ENCODE data around the gene TSPAN19.
"Not testable (repeated sequence)": the region's sequence is repeated elsewhere in the genome, so short reads cannot be mapped to it uniquely, and the experiment has no call there.

TSPAN19 gene

GRCh38 chr12:85036234-85036707 is at the start of gene TSPAN19, which contains the start of gene LRRIQ1:
TSS of gene TSPAN19 (minus strand) at chr12:85036277. CDS start at chr12:85029946, 6,331 bp downstream.
TSS of gene LRRIQ1 (plus strand) at chr12:85036351. CDS start at chr12:85038177, 1,826 bp downstream.
- DNase-seq, result no peak

DNA sequence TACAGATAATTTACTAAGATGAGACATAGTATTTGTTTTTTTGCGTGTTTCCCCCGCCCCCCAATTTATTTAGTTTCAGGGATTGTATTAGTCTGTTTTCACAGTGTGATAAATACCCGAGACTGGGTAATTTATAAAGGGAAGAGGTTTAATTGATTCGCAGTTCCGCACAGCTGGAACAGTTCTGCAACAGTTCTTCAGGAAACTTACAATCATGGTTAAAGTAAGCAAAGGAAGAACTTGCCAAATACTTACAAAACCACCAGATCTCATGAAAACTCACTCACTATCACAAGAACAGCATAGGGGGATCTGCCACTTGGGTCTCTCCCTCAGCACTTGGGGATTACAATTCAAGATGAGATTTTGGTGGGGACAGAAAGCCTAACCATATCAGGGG is 49.0 kb upstream of the TSPAN19 start:
- DNase-seq, result no peak

DNA sequence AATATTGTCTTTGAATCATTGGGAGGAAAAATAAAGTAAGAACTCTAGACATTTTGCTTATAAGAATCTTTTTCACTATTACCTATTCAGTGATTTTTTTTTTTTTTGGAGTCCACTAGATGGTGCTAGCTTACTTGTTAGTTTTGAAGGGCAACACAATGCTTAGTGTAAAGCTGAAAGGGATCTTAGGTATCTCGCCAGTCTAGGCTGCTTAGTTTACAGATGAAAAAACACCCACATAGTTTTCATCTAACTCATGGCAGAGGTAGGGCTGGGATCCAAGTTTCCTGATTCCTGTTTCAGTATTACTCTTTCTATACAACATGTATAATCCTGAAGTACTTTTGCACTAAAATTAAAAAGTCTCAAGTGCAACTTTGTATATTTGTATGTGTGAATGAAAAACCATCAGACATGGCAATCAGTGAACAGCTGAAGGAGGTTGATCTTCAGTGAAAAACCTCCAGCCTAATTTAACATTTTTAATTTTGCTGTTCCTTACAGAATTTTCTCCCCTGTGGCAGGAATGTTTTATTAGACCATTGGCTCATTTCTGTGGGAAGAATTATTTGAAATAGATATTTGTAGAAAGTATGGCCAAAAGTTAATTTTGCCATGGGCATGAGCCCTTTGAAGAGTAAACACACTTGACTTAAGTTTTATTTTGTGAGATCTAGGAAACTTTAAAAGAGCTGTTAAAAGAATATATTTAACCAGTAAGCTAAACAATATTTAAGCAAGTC is 40.8 kb upstream of the TSPAN19 start:
- DNase-seq, result no peak

- no peak for DNase-seq
Observed at GRCh38 chr12:85072826-85073225, 36.7 kb upstream of the TSPAN19 start.

DNA sequence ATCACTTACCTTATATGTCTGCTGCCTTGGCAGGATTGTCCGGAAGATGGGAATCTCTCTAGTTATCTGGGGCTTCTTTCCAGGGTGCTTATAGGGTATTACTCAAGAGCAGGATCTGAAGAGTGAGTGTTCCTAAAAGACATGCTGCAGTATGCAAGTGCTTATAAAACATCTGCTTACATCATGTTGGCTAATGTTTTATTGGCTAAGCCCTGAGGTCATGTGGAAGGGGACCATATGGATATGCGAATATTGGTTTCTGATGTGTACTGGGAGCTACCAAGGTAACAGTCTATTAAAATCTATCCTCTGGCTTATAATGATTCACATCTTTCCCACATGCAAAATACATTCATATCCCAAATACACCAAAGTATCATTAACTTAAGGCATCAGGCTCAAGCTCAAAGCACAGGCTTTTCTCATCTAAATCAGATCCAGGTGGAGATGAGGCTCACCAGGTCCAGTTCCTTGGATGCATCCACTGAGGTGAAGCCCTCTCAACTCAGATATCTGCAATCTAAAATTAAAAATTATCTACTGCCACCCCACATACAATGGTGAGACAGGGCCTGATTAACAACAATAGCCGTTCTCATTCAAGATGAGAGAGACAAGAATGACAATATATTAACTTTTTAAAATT is 29.9 kb upstream of the TSPAN19 start:
- DNase-seq, result no peak

DNA sequence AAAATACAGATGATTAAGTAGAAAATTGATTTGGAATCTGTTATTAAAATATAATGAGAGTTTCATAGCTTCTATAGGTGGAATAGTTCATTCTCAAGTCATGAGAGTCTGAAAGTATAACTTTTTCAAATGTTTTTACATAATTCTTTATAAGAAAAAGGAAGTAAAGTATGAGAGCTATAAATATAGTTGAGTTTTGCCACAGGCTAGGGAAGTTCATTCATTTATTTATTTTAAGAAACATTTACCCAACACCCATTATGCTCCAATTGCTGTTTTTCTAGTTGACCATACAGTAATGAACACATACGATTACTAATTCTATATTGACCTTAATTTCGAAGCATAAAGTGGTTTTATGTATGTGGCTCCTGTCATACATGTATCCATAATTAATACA is 24.8 kb upstream of the TSPAN19 start:
- no peak for DNase-seq

GRCh38 chr12:85059594-85059993 is 23.5 kb upstream of the TSPAN19 start:
- no peak for DNase-seq

DNA sequence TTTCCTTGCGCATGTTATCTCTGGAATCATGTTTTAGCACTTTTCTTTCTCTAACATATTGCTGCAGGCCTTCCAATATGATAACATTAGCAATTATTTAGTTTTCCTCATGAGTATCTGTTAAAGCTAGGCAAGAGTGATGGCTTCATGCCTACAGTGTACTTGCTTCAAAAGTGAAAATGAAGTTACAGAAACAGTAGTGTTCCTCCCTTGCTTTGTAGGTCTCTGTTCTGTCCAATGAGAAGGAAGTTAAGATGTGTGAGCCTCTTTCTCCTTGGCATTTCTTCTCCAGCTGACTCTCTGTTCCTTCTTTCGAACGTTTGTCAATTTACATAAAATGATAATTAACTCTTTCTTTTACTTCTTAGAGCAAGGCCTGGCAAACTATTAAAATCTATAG is 22.3 kb upstream of the TSPAN19 start:
- no peak for DNase-seq

DNA sequence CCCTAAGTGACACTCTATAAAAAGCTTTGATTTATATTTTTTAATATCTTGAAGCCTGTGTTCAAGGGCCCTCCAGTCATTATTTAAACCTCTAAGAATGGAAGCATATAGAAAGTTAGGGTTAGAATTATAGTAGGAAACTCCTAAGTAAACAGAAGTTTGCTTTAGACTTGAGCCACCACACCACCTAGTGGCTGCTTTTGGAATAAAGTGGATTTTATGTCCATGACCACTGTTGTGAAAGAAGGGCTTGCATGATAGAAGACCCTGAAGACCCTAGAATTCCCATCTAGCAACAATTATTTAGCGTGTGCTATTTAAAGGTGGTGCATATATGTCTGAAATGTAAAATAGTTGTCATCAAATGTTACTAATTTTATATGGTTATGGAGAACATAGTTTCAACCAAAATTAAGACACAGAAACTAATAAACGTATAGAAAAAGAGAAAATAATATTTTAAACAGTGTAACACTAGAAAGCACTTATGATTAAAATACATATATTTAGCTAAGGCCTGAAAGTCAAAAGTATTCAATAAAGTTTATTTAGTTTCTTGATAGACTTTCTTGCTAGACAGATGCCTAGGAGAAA is 21.4 kb upstream of the TSPAN19 start:
- no peak for DNase-seq

DNA sequence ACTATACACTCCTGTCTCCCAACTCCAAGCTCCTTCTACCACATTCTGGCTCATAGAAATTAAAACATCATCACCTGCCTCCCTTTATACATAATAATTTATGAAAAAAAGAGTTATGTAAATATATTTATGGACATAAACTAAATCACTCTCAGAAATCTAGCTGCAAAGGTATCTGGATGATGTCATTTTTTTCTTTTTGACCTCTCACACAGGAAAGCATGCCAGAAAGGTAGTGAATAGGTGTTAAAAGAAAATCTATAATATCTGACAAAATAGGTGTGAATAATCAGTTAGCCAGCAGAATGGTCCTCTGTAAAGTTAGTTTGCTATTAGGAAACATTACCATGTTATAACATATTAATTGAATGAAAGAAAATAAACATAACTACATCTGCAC is 7.8 kb upstream of the TSPAN19 start:
- DNase-seq, result no peak

- no peak for DNase-seq
Observed at GRCh38 chr12:85041395-85041794, 5.3 kb upstream of the TSPAN19 start.

- no peak for DNase-seq
Observed at GRCh38 chr12:85036733-85037132, 656 bp upstream of the TSPAN19 start.

DNA sequence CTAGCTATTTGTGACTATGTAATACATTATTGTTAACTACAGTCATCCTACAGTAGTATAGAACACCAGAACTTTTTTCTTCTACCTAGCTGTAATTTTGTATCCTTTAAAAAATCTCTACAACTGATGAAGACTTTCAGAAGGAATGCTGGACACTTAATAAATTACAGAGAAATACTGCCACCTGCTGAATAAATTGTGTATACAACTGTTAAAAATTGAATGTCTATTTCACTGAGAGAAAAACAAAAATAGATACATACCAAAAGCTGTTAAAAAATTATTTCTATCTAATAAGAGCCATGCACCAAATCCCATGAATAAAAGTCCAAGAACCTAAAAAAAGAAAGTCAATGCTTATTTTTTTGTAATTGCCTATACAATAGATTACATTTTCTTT is 6.6 kb downstream of the TSPAN19 start:
- DNase-seq, result no peak

GRCh38 chr12:85018098-85018497 is 18.0 kb downstream of the TSPAN19 start:
- DNase-seq, result no peak

DNA sequence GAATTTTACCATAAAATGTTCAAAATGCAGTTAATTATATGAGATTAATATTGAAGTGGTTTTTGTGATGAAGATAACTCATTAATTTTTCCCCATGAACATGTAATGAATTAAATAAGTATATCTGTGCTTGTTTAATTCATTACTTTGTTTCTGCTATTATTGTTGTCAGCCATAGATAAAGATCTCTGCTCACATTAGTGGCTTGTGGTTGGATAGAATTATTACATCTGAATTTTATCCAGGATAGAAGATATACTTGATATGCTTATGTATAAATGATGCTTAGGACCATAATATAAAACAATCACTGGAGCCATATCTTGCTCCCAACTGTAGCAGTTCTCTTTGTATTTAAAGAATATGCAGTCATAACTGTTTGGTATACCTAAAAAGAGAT is 18.5 kb downstream of the TSPAN19 start:
- no peak for DNase-seq

GRCh38 chr12:85017133-85017532 is 18.9 kb downstream of the TSPAN19 start:
- DNase-seq, result no peak

- no peak for DNase-seq
Observed at GRCh38 chr12:85016413-85016812, 19.7 kb downstream of the TSPAN19 start.

- no peak for DNase-seq
Observed at GRCh38 chr12:85007836-85008235, 28.2 kb downstream of the TSPAN19 start.

- DNase-seq, result no peak
Observed at GRCh38 chr12:85006206-85006605, 29.9 kb downstream of the TSPAN19 start.

DNA sequence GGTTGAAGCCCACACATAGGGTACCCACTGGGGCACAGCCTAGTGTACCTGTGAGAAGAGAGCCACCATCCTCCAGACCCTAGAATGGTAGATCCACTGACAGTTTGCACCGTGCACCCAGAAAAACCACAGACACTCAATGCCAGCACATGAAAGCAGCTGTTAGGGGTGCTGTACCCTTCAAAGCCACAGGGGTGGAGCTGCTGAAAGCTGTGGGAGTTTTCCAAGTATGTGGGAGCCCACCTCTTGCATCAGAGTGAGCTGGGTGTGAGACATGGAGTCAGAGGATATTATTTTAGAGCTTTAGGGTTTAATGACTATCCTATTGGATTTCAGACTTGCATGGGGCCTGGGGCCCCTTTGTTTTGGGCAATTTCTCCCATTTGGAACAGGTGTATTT is 30.5 kb downstream of the TSPAN19 start:
- DNase-seq, result no peak

DNA sequence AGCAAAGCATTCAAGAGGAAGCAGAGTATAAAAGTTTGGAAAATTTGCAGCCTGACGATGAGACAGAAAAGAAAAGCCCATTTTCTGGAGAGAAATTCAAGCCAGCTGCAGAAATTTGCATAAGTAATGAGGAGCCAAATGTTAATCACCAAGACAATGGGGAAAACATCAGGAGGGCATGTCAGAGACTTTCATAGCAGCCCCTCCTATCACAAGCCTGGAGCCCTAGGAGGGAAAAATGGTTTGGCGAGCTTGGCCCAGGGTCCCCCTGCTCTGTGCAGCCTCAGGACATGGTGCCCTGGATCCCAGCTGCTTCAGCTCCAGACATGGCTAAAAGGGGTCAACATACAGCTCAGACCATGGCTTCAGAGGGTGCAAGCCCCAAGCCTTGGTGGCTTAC is 31.0 kb downstream of the TSPAN19 start:
- not testable (repeated sequence) for DNase-seq

DNA sequence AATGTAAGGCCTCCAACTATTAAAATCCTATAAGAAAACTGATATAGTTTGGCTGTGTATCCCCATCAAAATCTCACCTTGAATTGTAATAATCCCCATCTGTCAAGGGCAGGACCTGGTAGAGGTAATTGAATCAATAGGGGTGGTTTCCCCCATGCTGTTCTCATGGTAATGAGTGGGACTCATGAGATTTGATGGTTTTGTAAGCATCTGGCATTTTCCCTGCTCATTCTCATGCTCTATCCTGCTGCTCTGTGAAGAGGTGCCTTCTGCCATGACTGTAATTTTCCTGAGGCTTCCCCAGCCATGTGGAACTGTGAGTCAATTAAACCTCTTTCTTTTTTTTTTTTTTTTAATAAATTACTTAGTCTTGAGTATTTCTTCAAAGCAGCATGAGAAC is 31.9 kb downstream of the TSPAN19 start:
- no peak for DNase-seq

GRCh38 chr12:85002778-85003296 is 33.2 kb downstream of the TSPAN19 start:
- no peak for DNase-seq

- no peak for DNase-seq
Observed at GRCh38 chr12:85000729-85001128, 35.3 kb downstream of the TSPAN19 start.

Measured in stimulated activated CD4-positive, alpha-beta T cell treated with anti-CD3 and anti-CD28 coated beads, Interleukin-12 subunit alpha, Interleukin-12 subunit beta, amount 100 ng/mL, for 4 hours (primary cell).